A673 (cell line): ENCODE measurements around the gene EHMT1. TPM values are rescaled to one million over a fixed set of nuclear protein-coding genes. Genes with fewer than 3 reads are reported as not detected.

Experiments
- BruUV-seq: library from RNA; stranded (reverse); fragments of 400-500 nt; replicated peaks from 2 replicates; lab custom pipeline; 2021; lab: Mats Ljungman, UMichigan
- CTCF ChIA-PET: fragments of 300-600 bp; sonication (Branson Sonifier 250); formaldehyde crosslinking; loops from one replicate; lab custom pipeline; 2022; ENCODE audit warnings: antibody characterized with exemption; lab: Charles Lee
- POLR2A ChIA-PET: fragments of 300-600 bp; sonication (Branson Sonifier 250); formaldehyde crosslinking; loops from one replicate; lab custom pipeline; 2022; ENCODE audit warnings: antibody characterized with exemption; ENCODE audit not compliant: low non-redundant PET; lab: Charles Lee
- DNase-seq: peaks from one replicate; pipeline ENCODE4 v3.0.0-alpha.2; 2015; ENCODE audit warnings: low spot score
- H3K27ac ChIP-seq: fragments of 200-600 bp; sonication (generic); 2 replicates; pipeline ENCODE4 v1.5.1; 2016; ENCODE audit warnings: mixed run types, low read depth, mild to moderate bottlenecking, mixed read lengths, antibody characterized with exemption, low read length; ENCODE audit not compliant: poor library complexity, severe bottlenecking
- H3K27me3 ChIP-seq: fragments of 200-600 bp; sonication (generic); replicated peaks from 2 replicates; pipeline ENCODE4 v1.6.1; 2017; ENCODE audit warnings: mixed run types, low read depth, mild to moderate bottlenecking, mixed read lengths, antibody characterized with exemption, low read length; ENCODE audit not compliant: insufficient read depth, poor library complexity
- H3K36me3 ChIP-seq: fragments of 200-600 bp; sonication (generic); 2 replicates; pipeline ENCODE4 v1.6.1; 2016; ENCODE audit warnings: mixed run types, mild to moderate bottlenecking, mixed read lengths, antibody characterized with exemption, low read length; ENCODE audit not compliant: insufficient read depth, poor library complexity, severe bottlenecking
- H3K4me1 ChIP-seq: fragments of 200-600 bp; sonication (generic); 2 replicates; pipeline ENCODE4 v1.6.1; 2017; ENCODE audit warnings: mixed run types, mild to moderate bottlenecking, mixed read lengths, antibody characterized with exemption, low read length; ENCODE audit not compliant: insufficient read depth, poor library complexity, severe bottlenecking
- H3K4me3 ChIP-seq: fragments of 200-600 bp; sonication (generic); 2 replicates; pipeline ENCODE4 v1.5.1; 2016; ENCODE audit warnings: low read depth, mixed run types, mild to moderate bottlenecking, mixed read lengths, low read length; ENCODE audit not compliant: poor library complexity, severe bottlenecking
- H3K9me3 ChIP-seq: fragments of 200-600 bp; sonication (generic); 2 replicates; pipeline ENCODE4 v1.6.1; 2016; ENCODE audit warnings: mixed run types, low read depth, mild to moderate bottlenecking, mixed read lengths, antibody characterized with exemption, low read length; ENCODE audit not compliant: poor library complexity, severe bottlenecking
- CTCF ChIP-seq: fragments of 300-800, 200-600 bp; sonication (generic); conservative IDR thresholded peaks from 2 replicates; pipeline ENCODE4 v1.5.1; 2017; ENCODE audit warnings: low read depth, mild to moderate bottlenecking, antibody characterized with exemption, low read length, moderate library complexity, mixed read lengths
- EZH2 ChIP-seq: fragments of 200-600 bp; sonication (generic); IDR thresholded peaks from 2 replicates; pipeline ENCODE4 v1.6.1; 2017; ENCODE audit warnings: borderline replicate concordance, low read depth, mild to moderate bottlenecking, mixed read lengths, antibody characterized with exemption, low read length; ENCODE audit not compliant: poor library complexity, severe bottlenecking
- intact Hi-C: fragments of 100-400 bp; cut with micrococcal nuclease; formaldehyde crosslinking; loops from one replicate; pipeline ENCODE4 v1.10.0; 2022; ENCODE audit not compliant: unreplicated experiment
- total RNA-seq: library from RNA; stranded (reverse); gene quantifications from 2 replicates; pipeline ENCODE4 v1.2.3, GENCODE V29; 2021

The EHMT1 gene
- total RNA-seq, 1 experiment from 2014 or later, result 115 TPM

GRCh38 chr9:137832191-137832700, 213.4 kb downstream of the EHMT1 start:
- H3K27me3 ChIP-seq, result no peaks in the 10 kb centered on the region
- TF ChIP-seq EZH2, result no peak
- no peak for TF ChIP-seq CTCF
- no peak overlapping the region for H3K4me3 ChIP-seq
- no peak for DNase-seq
- ChIA-PET CTCF (no interaction called here), POLR2A (no interaction called here)
- H3K9me3 ChIP-seq, result no peaks in the 10 kb centered on the region
- no TSS peak for BruUV-seq
- H3K36me3 ChIP-seq, result peaks cover 8% of the 10 kb centered on the region
- intact Hi-C loops, result no loop called here
- H3K27ac ChIP-seq, result no peak overlapping the region
- no peaks in the 10 kb centered on the region for H3K4me1 ChIP-seq

GRCh38 chr9:137832830-137833590, 214.2 kb downstream of the EHMT1 start:
- no peak for DNase-seq
- Histone ChIP-seq H3K27me3 (no peaks in the 10 kb centered on the region), H3K36me3 (peaks cover 8% of the 10 kb centered on the region), H3K9me3 (no peaks in the 10 kb centered on the region), H3K4me1 (no peaks in the 10 kb centered on the region), H3K4me3 (no peak overlapping the region), H3K27ac (no peak overlapping the region)
- ChIA-PET POLR2A (no interaction called here), CTCF (no interaction called here)
- intact Hi-C loops, result no loop called here
- TF ChIP-seq EZH2, result no peak
- TF ChIP-seq CTCF, result no peak
- no TSS peak for BruUV-seq

GRCh38 chr9:137833721-137834613, 215.2 kb downstream of the EHMT1 start:
- TF ChIP-seq EZH2 (no peak), CTCF (no peak)
- Histone ChIP-seq H3K27ac (no peak overlapping the region), H3K4me1 (no peaks in the 10 kb centered on the region), H3K4me3 (no peak overlapping the region), H3K36me3 (peaks cover 8% of the 10 kb centered on the region), H3K27me3 (no peaks in the 10 kb centered on the region), H3K9me3 (no peaks in the 10 kb centered on the region)
- intact Hi-C loops, result no loop called here
- CTCF ChIA-PET, result no interaction called here
- no peak for DNase-seq
- no TSS peak for BruUV-seq
- POLR2A ChIA-PET, result no interaction called here
